ENCODE data around the gene UFSP1. TPM values are rescaled to one million over a fixed set of nuclear protein-coding genes. Genes with fewer than 3 reads are reported as not detected.
"Not testable (repeated sequence)": the region's sequence is repeated elsewhere in the genome, so short reads cannot be mapped to it uniquely, and the experiment has no call there.

The UFSP1 gene
- polyA plus RNA-seq (2013) = 1.4 and 1.6 TPM in 2 replicates

- Histone ChIP-seq H2AK5ac (ENCODE audit: low read length) (peak within 1 kb of the TSS; percentile 76), H3K18ac (ENCODE audit: low read length) (peak within 1 kb of the TSS; percentile 93), H3K4me1 (ENCODE audit: control insufficient read depth in 1 of 2, insufficient read depth in 2 of 2, low read length in 2 of 2) (peaks cover 16 to 34% of the 10 kb centered on the region in 2 experiments), H3K14ac (ENCODE audit: low read length) (peak within 1 kb of the TSS; percentile 97), H3K4ac (ENCODE audit: low read depth, low read length) (peak within 1 kb of the TSS; percentile 85), H3K9me3 (ENCODE audit: insufficient read depth, low read depth, low read length) (no peaks in the 10 kb centered on the region), H3K4me3 (ENCODE audit: low read depth, low read length) (peak within 1 kb of the TSS; percentile 86), H3K36me3 (ENCODE audit: control insufficient read depth in 1 of 2, insufficient read depth in 2 of 2, low read length in 2 of 2) (peaks cover 58 to 60% of the 10 kb centered on the region in 2 experiments), H3K9ac (ENCODE audit: low read length) (peak within 1 kb of the TSS; percentile 93), H4K8ac (ENCODE audit: low read depth, low read length) (peak within 1 kb of the TSS; percentile 95), H4K91ac (ENCODE audit: low read depth, low read length) (peak within 1 kb of the TSS; percentile 98), H3K27ac (ENCODE audit: low read depth, low read length) (peak within 1 kb of the TSS; percentile 98), H2BK120ac (ENCODE audit: insufficient read depth, low read length, poor library complexity) (peak within 1 kb of the TSS; percentile 84), H3K79me2 (ENCODE audit: control insufficient read depth, insufficient read depth, low read length, poor library complexity) (peaks cover 17% of the 10 kb centered on the region), H3K27me3 (ENCODE audit: insufficient read depth, low read length) (no peaks in the 10 kb centered on the region), H4K12ac (ENCODE audit: low read depth, low read length) (peak within 1 kb of the TSS; percentile 89), H2BK5ac (ENCODE audit: low read depth, low read length, poor library complexity) (peak within 1 kb of the TSS; percentile 92), H3K23ac (ENCODE audit: low read length) (no peak within 1 kb of the TSS), H2AFZ (ENCODE audit: insufficient read depth, low read length, poor library complexity) (peak within 1 kb of the TSS; percentile 85), H3K79me1 (ENCODE audit: low read length) (peaks cover 24% of the 10 kb centered on the region), H3K4me2 (ENCODE audit: low read length) (peak within 1 kb of the TSS; percentile 92), H2BK12ac (ENCODE audit: low read length) (no peak within 1 kb of the TSS)
- DNase-seq = peak; percentile 56 to 60
- no CpG with 5 or more reads among the region's 73 CpGs for WGBS (ENCODE audit: extremely low coverage, insufficient coverage, insufficient read length)
Observed at GRCh38 chr7:100888988-100889750, at the start of gene UFSP1. Gene UFSP1 (minus strand): TSS chr7:100889715. CDS start chr7:100889271, 444 bp downstream.

GRCh38 chr7:100936167-100936566, 46.7 kb upstream of the UFSP1 start:
- H3K14ac ChIP-seq (ENCODE audit: low read length); H3K23ac ChIP-seq (ENCODE audit: low read length): not testable (repeated sequence)

DNA sequence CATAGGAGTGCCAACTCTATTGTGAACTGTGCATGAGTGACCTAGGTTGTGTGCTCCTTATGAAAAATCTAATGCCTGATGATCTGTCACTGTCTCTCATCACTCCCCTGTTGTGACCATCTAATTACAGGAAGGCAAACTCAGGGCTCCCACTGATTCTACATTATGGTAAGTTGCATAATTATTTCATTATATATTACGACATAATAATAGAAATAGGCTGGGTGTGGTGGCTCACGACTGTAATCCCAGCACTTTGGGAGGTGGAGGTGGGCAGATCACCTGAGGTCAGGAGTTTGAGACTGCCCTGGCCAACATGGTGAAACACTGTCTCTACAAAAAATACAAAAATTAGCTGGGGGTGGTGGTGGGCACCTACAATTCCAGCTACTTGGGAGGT, 45.9 kb upstream of the UFSP1 start:
- H3K4me2 ChIP-seq (ENCODE audit: low read length); H2BK5ac ChIP-seq (ENCODE audit: low read depth, low read length, poor library complexity); H2BK12ac ChIP-seq (ENCODE audit: low read length); H4K8ac ChIP-seq (ENCODE audit: low read depth, low read length); H2BK120ac ChIP-seq (ENCODE audit: insufficient read depth, low read length, poor library complexity); H3K4me3 ChIP-seq (ENCODE audit: low read depth, low read length); H3K27me3 ChIP-seq (ENCODE audit: insufficient read depth, low read length); H3K4ac ChIP-seq (ENCODE audit: low read depth, low read length); H3K9me3 ChIP-seq (ENCODE audit: insufficient read depth, low read depth, low read length); H2AFZ ChIP-seq (ENCODE audit: insufficient read depth, low read length, poor library complexity); H3K4me1 ChIP-seq (ENCODE audit: control insufficient read depth in 1 of 2, insufficient read depth in 2 of 2, low read length in 2 of 2); H3K18ac ChIP-seq (ENCODE audit: low read length); H3K14ac ChIP-seq (ENCODE audit: low read length); H4K91ac ChIP-seq (ENCODE audit: low read depth, low read length); H2AK5ac ChIP-seq (ENCODE audit: low read length); H4K12ac ChIP-seq (ENCODE audit: low read depth, low read length); H3K36me3 ChIP-seq (ENCODE audit: control insufficient read depth in 1 of 2, insufficient read depth in 2 of 2, low read length in 2 of 2); H3K79me2 ChIP-seq (ENCODE audit: control insufficient read depth, insufficient read depth, low read length, poor library complexity); H3K23ac ChIP-seq (ENCODE audit: low read length); DNase-seq; H3K27ac ChIP-seq (ENCODE audit: low read depth, low read length); H3K9ac ChIP-seq (ENCODE audit: low read length); H3K79me1 ChIP-seq (ENCODE audit: low read length): not testable (repeated sequence)
- no CpG with 5 or more reads among the region's 2 CpGs for WGBS (ENCODE audit: extremely low coverage, insufficient coverage, insufficient read length)

More at GRCh38 chr7:100936167-100936566, 46.7 kb upstream of the UFSP1 start:
- DNase-seq; H3K36me3 ChIP-seq (ENCODE audit: control insufficient read depth in 1 of 2, insufficient read depth in 2 of 2, low read length in 2 of 2); H3K4ac ChIP-seq (ENCODE audit: low read depth, low read length); H2BK120ac ChIP-seq (ENCODE audit: insufficient read depth, low read length, poor library complexity); H2BK5ac ChIP-seq (ENCODE audit: low read depth, low read length, poor library complexity); H3K9ac ChIP-seq (ENCODE audit: low read length); H3K27me3 ChIP-seq (ENCODE audit: insufficient read depth, low read length); H4K8ac ChIP-seq (ENCODE audit: low read depth, low read length); H3K4me2 ChIP-seq (ENCODE audit: low read length); H3K4me3 ChIP-seq (ENCODE audit: low read depth, low read length); H4K91ac ChIP-seq (ENCODE audit: low read depth, low read length); H3K79me2 ChIP-seq (ENCODE audit: control insufficient read depth, insufficient read depth, low read length, poor library complexity); H4K12ac ChIP-seq (ENCODE audit: low read depth, low read length); H3K4me1 ChIP-seq (ENCODE audit: control insufficient read depth in 1 of 2, insufficient read depth in 2 of 2, low read length in 2 of 2); H3K79me1 ChIP-seq (ENCODE audit: low read length); H2AK5ac ChIP-seq (ENCODE audit: low read length); H3K27ac ChIP-seq (ENCODE audit: low read depth, low read length); H3K9me3 ChIP-seq (ENCODE audit: insufficient read depth, low read depth, low read length); H3K18ac ChIP-seq (ENCODE audit: low read length); H2AFZ ChIP-seq (ENCODE audit: insufficient read depth, low read length, poor library complexity); H2BK12ac ChIP-seq (ENCODE audit: low read length): not testable (repeated sequence)
- no CpG with 5 or more reads among the region's 7 CpGs for WGBS (ENCODE audit: extremely low coverage, insufficient coverage, insufficient read length)

GRCh38 chr7:100933734-100934133, 44.2 kb upstream of the UFSP1 start:
- Histone ChIP-seq H3K4me3 (ENCODE audit: low read depth, low read length) (no peak overlapping the region), H2BK120ac (ENCODE audit: insufficient read depth, low read length, poor library complexity) (no peak overlapping the region), H3K27ac (ENCODE audit: low read depth, low read length) (no peak overlapping the region), H3K23ac (ENCODE audit: low read length) (no peak overlapping the region), H2BK5ac (ENCODE audit: low read depth, low read length, poor library complexity) (no peak overlapping the region), H4K91ac (ENCODE audit: low read depth, low read length) (no peak overlapping the region), H3K9me3 (ENCODE audit: insufficient read depth, low read depth, low read length) (no peaks in the 10 kb centered on the region), H3K4me2 (ENCODE audit: low read length) (no peak overlapping the region), H3K4ac (ENCODE audit: low read depth, low read length) (no peak overlapping the region), H3K36me3 (ENCODE audit: control insufficient read depth in 1 of 2, insufficient read depth in 2 of 2, low read length in 2 of 2) (peaks cover 0 to 1% of the 10 kb centered on the region in 2 experiments), H4K12ac (ENCODE audit: low read depth, low read length) (no peak overlapping the region), H2AK5ac (ENCODE audit: low read length) (no peak overlapping the region), H3K79me2 (ENCODE audit: control insufficient read depth, insufficient read depth, low read length, poor library complexity) (no peaks in the 10 kb centered on the region), H3K14ac (ENCODE audit: low read length) (no peak overlapping the region), H3K18ac (ENCODE audit: low read length) (no peak overlapping the region), H3K27me3 (ENCODE audit: insufficient read depth, low read length) (no peaks in the 10 kb centered on the region), H4K8ac (ENCODE audit: low read depth, low read length) (no peak overlapping the region), H2AFZ (ENCODE audit: insufficient read depth, low read length, poor library complexity) (no peak overlapping the region), H3K4me1 (ENCODE audit: control insufficient read depth in 1 of 2, insufficient read depth in 2 of 2, low read length in 2 of 2) (peaks cover 6 to 10% of the 10 kb centered on the region in 2 experiments), H3K79me1 (ENCODE audit: low read length) (peaks cover 11% of the 10 kb centered on the region), H3K9ac (ENCODE audit: low read length) (no peak overlapping the region), H2BK12ac (ENCODE audit: low read length) (no peak overlapping the region)
- WGBS (ENCODE audit: extremely low coverage, insufficient coverage, insufficient read length) = no CpG with 5 or more reads among the region's 4 CpGs
- DNase-seq = no peak
